HL-60 (cell line): Measurements from ENCODE around the gene ZC3H12C.

Experiments
- DNase-seq, 2 experiments: peaks; one replicate each; pipeline ENCODE4 v3.0.0-alpha.2; 2010 to 2020; ENCODE audit warnings: low read depth in 1 of 2, low spot score in 1 of 2
- H3K27ac ChIP-seq: fragments of 250-450 bp; sonication (Bioruptor Pico); replicated peaks from 2 replicates; pipeline ENCODE4 v1.5.1; 2020; ENCODE audit warnings: mild to moderate bottlenecking, moderate library complexity
- H3K27me3 ChIP-seq: fragments of 250-450 bp; sonication (Bioruptor Pico); 2 replicates; pipeline ENCODE4 v1.5.1; 2021; ENCODE audit warnings: mild to moderate bottlenecking, moderate library complexity; ENCODE audit not compliant: insufficient read depth, poor library complexity, severe bottlenecking
- H3K4me3 ChIP-seq: replicated peaks from 2 replicates; pipeline ENCODE4 v1.5.1; 2011; ENCODE audit warnings: mild to moderate bottlenecking, control low read depth, low read length; ENCODE audit not compliant: insufficient read depth
- GABPA ChIP-seq: IDR thresholded peaks from 2 replicates; pipeline ENCODE4 v1.6.1; 2012; ENCODE audit warnings: low read depth
- POLR2AphosphoS5 ChIP-seq: IDR thresholded peaks from 2 replicates; pipeline ENCODE4 v1.6.1; 2012; ENCODE audit warnings: low read depth
- REST ChIP-seq: IDR thresholded peaks from 2 replicates; pipeline ENCODE4 v1.6.1; 2012; ENCODE audit warnings: low read depth; ENCODE audit not compliant: insufficient replicate concordance
- SPI1 ChIP-seq: IDR thresholded peaks from 2 replicates; pipeline ENCODE4 v1.6.1; 2012; ENCODE audit warnings: low read depth, mild to moderate bottlenecking, borderline replicate concordance
- TF ChIP-seq, protein P1 (sequence below): IDR thresholded peaks from one replicate; pipeline ENCODE4 v1.5.1; 2011; ENCODE audit warnings: low read length, control low read depth, inconsistent platforms; ENCODE audit not compliant: insufficient read depth

The ZC3H12C gene

DNA sequence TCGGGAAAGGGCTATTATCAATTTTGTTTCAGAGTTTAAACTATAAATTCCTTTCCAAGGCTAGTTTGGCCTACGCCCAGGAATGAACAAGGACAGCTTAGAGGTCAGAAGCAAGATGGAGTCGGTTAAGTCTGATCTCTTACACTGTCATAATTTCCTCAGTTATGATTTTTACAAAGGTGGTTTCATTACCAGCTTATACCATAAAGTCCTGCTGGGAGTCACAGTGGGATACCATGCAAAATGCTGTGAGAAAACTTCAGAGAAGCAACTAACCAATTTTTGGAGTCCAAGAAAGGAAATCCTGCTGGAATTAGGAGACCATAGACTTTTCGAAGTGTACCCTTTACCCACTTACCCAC lies 17.4 kb upstream of the ZC3H12C start:
- no peaks in the 10 kb centered on the region for H3K27me3 ChIP-seq
- no peak for TF ChIP-seq GABPA
- TF ChIP-seq POLR2AphosphoS5: no peak
- TF ChIP-seq REST: no peak
- no peak for TF ChIP-seq SPI1
- TF ChIP-seq, protein P1, sequence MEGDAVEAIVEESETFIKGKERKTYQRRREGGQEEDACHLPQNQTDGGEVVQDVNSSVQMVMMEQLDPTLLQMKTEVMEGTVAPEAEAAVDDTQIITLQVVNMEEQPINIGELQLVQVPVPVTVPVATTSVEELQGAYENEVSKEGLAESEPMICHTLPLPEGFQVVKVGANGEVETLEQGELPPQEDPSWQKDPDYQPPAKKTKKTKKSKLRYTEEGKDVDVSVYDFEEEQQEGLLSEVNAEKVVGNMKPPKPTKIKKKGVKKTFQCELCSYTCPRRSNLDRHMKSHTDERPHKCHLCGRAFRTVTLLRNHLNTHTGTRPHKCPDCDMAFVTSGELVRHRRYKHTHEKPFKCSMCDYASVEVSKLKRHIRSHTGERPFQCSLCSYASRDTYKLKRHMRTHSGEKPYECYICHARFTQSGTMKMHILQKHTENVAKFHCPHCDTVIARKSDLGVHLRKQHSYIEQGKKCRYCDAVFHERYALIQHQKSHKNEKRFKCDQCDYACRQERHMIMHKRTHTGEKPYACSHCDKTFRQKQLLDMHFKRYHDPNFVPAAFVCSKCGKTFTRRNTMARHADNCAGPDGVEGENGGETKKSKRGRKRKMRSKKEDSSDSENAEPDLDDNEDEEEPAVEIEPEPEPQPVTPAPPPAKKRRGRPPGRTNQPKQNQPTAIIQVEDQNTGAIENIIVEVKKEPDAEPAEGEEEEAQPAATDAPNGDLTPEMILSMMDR: no peak
- no peak for DNase-seq
- no peak overlapping the region for H3K27ac ChIP-seq
- H3K4me3 ChIP-seq: no peak overlapping the region

- TF ChIP-seq GABPA (no peak), SPI1 (no peak), REST (no peak), POLR2AphosphoS5 (no peak)
- TF ChIP-seq, protein P1: no peak
- no peak for DNase-seq
- no peak overlapping the region for H3K4me3 ChIP-seq
- no peaks in the 10 kb centered on the region for H3K27me3 ChIP-seq
- no peak overlapping the region for H3K27ac ChIP-seq
Observed at GRCh38 chr11:110076371-110076965, 16.7 kb upstream of the ZC3H12C start.

DNA sequence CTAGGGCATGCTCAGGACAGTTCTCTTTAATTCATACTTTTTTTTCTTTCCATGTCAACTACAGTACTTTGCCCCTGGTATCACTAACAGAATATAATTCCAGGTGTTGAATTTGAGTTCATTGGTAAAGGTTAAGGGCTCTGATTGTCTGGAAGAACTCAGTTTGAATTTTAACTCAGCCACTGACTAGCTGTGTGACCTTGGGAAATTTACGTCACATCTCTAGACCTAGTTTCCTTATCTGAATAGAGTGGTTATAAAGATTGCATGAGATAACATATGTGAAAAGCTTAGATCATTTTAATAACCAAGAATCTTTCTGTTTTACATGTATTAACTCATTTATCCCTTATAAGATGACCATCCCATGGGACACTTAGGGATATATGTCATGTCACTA lies 15.8 kb upstream of the ZC3H12C start:
- no peaks in the 10 kb centered on the region for H3K27me3 ChIP-seq
- no peak for TF ChIP-seq SPI1
- TF ChIP-seq, protein P1: no peak
- TF ChIP-seq REST: no peak
- TF ChIP-seq GABPA: no peak
- no peak for TF ChIP-seq POLR2AphosphoS5
- DNase-seq: no peak
- no peak overlapping the region for H3K27ac ChIP-seq
- no peak overlapping the region for H3K4me3 ChIP-seq
